Suppressor macrophage treated with lipopolysaccharide for 4 hours (primary cell): ENCODE data around the gene MAPK6.
"Not testable (repeated sequence)": the region's sequence is repeated elsewhere in the genome, so short reads cannot be mapped to it uniquely, and the experiment has no call there.

Experiments used
- DNase-seq: peaks from one replicate; pipeline ENCODE4 v3.0.0-alpha.2; 2020

Gene MAPK6

GRCh38 chr15:52083603-52084002 is 64.6 kb downstream of the MAPK6 start:
- no peak for DNase-seq

GRCh38 chr15:52085299-52085698 is 66.3 kb downstream of the MAPK6 start:
- DNase-seq, result no peak

- peak; percentile 53 for DNase-seq
These were observed 67.2 kb downstream of the MAPK6 start for GRCh38 chr15:52086011-52086786.

DNA sequence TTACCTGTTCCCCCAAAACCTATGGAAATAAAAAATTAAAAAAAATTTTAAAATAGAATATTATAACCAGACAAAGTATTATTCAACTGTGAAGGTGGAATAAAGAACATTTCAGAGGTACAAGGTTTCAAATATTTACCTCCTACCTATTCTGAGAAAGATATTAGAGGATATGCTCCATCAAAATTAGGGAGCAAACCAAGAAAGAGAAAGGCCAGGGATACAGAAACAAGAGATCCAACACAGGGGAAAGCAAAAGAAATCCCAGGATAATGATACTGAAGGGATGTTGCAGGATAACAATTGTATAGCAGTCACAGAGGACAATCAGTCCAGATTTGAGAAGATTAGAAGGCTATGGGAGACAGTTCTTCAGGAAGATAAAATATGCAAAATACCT is 71.2 kb downstream of the MAPK6 start:
- no peak for DNase-seq

DNA sequence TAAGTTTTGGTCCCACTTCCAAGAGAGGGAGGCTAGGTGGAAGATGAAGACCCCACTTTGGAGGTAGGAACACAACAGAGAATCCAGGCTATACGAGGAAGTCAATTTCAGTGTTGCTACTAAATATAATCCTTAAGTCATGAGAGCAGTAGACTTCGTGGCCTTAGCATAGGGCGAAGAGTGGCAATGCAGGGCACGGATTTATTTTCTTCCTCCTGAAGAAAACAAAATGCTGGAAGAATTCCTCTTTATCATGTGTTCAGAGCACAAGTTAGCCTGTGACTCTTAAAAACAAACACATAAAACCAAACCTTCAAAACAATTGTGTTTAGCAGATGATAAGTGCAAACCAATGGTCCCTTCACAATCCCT is 74.1 kb downstream of the MAPK6 start:
- DNase-seq, result no peak

- peak; percentile 74 for DNase-seq
These were observed 74.8 kb downstream of the MAPK6 start for GRCh38 chr15:52093539-52094510.

DNA sequence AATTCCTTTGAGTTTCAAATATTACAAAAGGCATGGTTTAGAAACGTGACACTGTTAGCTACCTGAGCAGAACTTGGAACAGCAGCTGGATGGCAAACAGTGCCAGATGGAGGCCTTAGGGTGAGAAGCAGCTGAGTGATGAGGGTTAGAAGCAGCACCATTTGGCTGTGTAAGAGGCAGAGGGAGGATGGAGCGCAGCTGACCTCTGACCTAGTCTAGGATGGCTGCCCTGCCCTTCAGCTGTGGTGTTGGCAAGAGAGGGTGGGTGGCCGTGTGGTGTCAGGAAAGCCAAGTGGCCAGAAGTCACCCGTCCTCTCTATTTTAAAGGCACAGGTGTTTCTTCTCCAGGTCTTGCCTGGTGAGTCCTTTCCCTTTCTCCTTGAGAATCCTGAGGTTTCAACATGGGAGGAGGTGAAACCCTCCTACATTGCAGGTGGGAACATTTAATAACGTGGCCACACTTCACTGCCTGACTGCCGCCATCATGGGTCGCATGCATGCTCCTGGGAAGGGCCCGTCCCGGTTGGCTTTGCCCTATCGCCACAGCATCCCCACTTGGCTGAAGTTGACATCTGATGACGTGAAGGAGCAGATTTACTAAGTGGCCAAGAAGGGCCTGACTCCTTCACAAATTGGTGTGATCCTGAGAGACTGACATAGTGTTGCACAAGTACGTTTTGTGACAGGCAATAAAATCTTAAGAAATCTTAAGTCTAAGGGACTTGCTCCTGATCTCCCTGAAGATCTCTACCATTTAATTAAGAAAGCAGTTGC is 76.0 kb downstream of the MAPK6 start:
- no peak for DNase-seq

- DNase-seq, result peak; percentile 45
These were observed 76.7 kb downstream of the MAPK6 start for GRCh38 chr15:52095597-52096262.

GRCh38 chr15:52096536-52096935 is 77.5 kb downstream of the MAPK6 start:
- DNase-seq, result not testable (repeated sequence)

GRCh38 chr15:52097180-52097579 is 78.2 kb downstream of the MAPK6 start:
- no peak for DNase-seq

- peak; percentile 52 for DNase-seq
These were observed 79.3 kb downstream of the MAPK6 start for GRCh38 chr15:52098323-52098722.

GRCh38 chr15:52099651-52100272 is 80.7 kb downstream of the MAPK6 start:
- DNase-seq, result no peak

DNA sequence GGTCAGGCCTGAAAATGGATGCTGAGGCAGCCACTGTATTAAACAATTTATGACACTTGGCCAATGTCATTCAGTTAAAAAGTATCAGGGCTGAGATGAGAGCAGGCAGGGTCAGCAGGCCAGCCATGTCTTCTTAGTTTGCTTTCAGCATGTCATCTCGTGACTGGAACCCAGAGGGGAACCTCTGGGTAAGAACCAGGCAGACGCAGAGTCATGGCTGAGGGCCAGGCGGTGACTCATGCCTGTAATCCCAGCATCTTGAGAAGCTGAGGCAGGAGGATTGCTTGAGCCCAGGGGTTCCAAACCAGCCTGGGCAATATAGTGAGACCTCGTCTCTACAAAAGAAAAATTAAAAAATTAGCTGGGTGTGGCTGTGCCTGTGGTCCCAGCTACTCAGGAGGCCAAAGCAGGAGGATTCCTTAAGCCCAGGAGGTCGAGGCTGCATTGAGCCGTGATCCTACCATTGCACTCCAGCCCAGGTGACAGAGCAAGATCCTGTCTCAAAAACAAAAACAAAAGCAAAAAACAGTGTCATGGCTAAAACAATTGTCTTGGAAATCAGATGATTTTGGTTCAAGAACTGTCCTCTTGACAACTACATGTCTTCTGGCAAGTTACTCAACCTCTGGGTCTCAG is 81.9 kb downstream of the MAPK6 start:
- DNase-seq, result peak; percentile 95

GRCh38 chr15:52101542-52102323 is 82.7 kb downstream of the MAPK6 start:
- DNase-seq, result peak; percentile 60

- peak; percentile 65 for DNase-seq
These were observed 83.4 kb downstream of the MAPK6 start for GRCh38 chr15:52102463-52102862.

- peak; percentile 88 for DNase-seq
These were observed 84.5 kb downstream of the MAPK6 start for GRCh38 chr15:52103217-52104207.

DNA sequence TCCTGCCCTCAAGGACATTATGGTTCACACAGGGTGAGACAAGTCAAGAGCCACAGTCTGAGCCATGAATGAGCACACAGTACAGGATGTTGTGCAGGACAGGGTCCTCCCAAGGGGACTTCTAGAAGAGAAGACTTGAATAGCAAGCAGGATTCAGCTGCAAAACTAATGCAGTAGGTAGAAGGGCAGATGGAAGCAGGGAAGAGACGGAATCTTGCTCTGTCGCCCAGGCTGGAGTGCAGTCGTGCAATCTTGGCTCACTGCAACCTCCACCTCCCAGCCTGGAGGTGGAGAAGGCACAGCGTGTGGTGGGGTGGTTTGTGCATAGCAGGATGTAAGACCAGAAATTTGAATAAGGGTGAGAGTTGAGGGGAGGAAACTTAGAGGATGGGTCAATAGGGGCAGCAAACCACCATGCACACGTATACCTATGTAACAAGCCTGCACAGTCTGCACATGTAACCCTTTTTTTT is 85.5 kb downstream of the MAPK6 start:
- DNase-seq, result no peak

DNA sequence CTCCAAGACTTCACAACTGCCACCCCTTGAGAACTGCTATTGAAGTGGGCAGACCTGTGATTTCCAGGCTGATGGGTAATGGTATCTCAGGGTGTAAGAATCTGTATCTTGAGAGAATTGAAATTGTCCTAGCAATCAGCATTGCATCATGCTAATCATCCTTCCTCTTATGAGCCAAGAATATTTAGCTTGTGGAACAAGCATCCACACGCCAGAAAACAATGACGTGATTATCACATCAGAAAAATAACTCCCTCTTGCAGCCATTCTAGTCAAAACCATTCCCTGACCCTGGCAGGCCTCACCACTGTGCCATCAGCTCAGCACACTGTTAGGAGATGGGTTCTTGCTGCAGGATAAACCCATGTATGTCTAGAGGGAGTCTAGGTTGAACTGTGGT is 86.8 kb downstream of the MAPK6 start:
- peak; percentile 68 for DNase-seq

- DNase-seq, result no peak
These were observed 87.6 kb downstream of the MAPK6 start for GRCh38 chr15:52106641-52107040.
